ENCODE results near the gene TPBGL.

- no peak for TF ChIP-seq CTCF (conservative IDR thresholded peaks at IDR 0.05 in 1 of 2, IDR thresholded peaks at IDR 0.05 in 1 of 2; ENCODE audit: low read depth in 1 of 2, low read length in 2 of 2)
- TF ChIP-seq EZH2 (IDR thresholded peaks at IDR 0.05; ENCODE audit: low read length, missing control alignments) = no peak
Observed at GRCh38 chr11:75291741-75292140, 51.2 kb downstream of the TPBGL start.
